ENCODE measurements around the gene VSIR. TPM values are rescaled to one million over a fixed set of nuclear protein-coding genes. Genes with fewer than 3 reads are reported as not detected.

VSIR gene
- total and polyA plus RNA-seq, 9 of the 15 experiments (the other 6 are each of a cell fraction or from before 2014, with no cell fraction given), result 0.14 to 20.5 (median 9.3) TPM

- WGBS (ENCODE audit: insufficient coverage, low coverage, missing lambda C conversion rate), result 13% methylated on average over 9 of the region's 9 CpGs
- no TSS peak for BruUV-seq (replicated peaks)
- ChIA-PET POLR2A (interaction anchor here (0.9 to 2.2 kb wide), 3 partner anchors 12 to 41 kb away, joined by 3 to 6 read pairs (median 3); no protein-coding TSS in a partner anchor), CTCF (ENCODE audit: low intra/inter-chr PET ratio) (no interaction called here)
- Histone ChIP-seq H3K36me3 (ENCODE audit: control insufficient read depth, insufficient read depth, low read length) (no peaks in the 10 kb centered on the region), H3K9me1 (ENCODE audit: control insufficient read depth, insufficient read depth, low read length) (no peaks in the 10 kb centered on the region), H3K27me3 (ENCODE audit: control insufficient read depth in 2 of 2, insufficient read depth in 2 of 2, low read length in 2 of 2) (no peaks in the 10 kb centered on the region), H3K79me2 (ENCODE audit: control insufficient read depth, insufficient read depth, low read length) (no peaks in the 10 kb centered on the region), H4K20me1 (replicated peaks; ENCODE audit: control insufficient read depth, insufficient read depth, low read length) (no peaks in the 10 kb centered on the region), H3K4me3 (no peak overlapping the region), H3K4me1 (replicated peaks in 1 of 2; ENCODE audit: control insufficient read depth in 2 of 2, insufficient read depth in 2 of 2, low read length in 2 of 2) (peaks cover 31 to 57% of the 10 kb centered on the region in 2 experiments), H3K9me3 (replicated peaks; ENCODE audit: control insufficient read depth, insufficient read depth, low read depth, low read length) (no peaks in the 10 kb centered on the region), H3K27ac (ENCODE audit: extremely low read depth, low read depth, low read length) (no peak overlapping the region), H3K9ac (ENCODE audit: insufficient read depth in 1 of 2, low read depth in 2 of 2, low read length in 2 of 2) (no peak overlapping the region), H3K4me2 (ENCODE audit: insufficient read depth, low read length) (no peak overlapping the region), H2AFZ (ENCODE audit: low read depth, low read length) (no peak overlapping the region)
- in situ Hi-C loops (cut with MboI) (no loop called here), intact Hi-C loops (cut with micrococcal nuclease) (no loop called here)
- DNase-seq (ENCODE audit: extremely low read depth in 1 of 4, low spot score in 3 of 4) (peak; percentile 59 to 71 (median 66)), FAIRE-seq (peak; percentile 77), ATAC-seq (peak; percentile 39)
- no peak for TF ChIP-seq ZNF175 (CRISPR knock-in tag; IDR thresholded peaks at IDR 0.05; ENCODE audit: low read depth)
- TF ChIP-seq YY1 (IDR thresholded peaks at IDR 0.05; ENCODE audit: borderline replicate concordance in 1 of 3, control insufficient read depth in 1 of 3, extremely low read depth in 1 of 3, insufficient read depth in 3 of 3, insufficient read length in 1 of 3, insufficient replicate concordance in 2 of 3, low read depth in 1 of 3, low read length in 2 of 3), result no peak
- no peak for TF ChIP-seq ELK1 (CRISPR knock-in tag; IDR thresholded peaks at IDR 0.05)
- no peak for TF ChIP-seq ZNF57 (CRISPR knock-in tag; IDR thresholded peaks at IDR 0.05)
- no peak for TF ChIP-seq SMARCA4 (IDR thresholded peaks at IDR 0.05)
- no peak for TF ChIP-seq SMAD2 (IDR thresholded peaks at IDR 0.05; ENCODE audit: low read depth, low read length)
- TF ChIP-seq MBD2 (IDR thresholded peaks at IDR 0.05; ENCODE audit: borderline replicate concordance, low read depth), result no peak
- TF ChIP-seq RBM34 (IDR thresholded peaks at IDR 0.05; ENCODE audit: borderline replicate concordance, insufficient read depth, low read length), result no peak
- no peak for TF ChIP-seq ZBTB43 (CRISPR knock-in tag; IDR thresholded peaks at IDR 0.05)
- peak; percentile 66; the same call in 1 of the 2 replicates for TF ChIP-seq ZBTB7A (IDR thresholded peaks at IDR 0.05; ENCODE audit: borderline replicate concordance, control insufficient read depth, low read depth, low read length)
- no peak for TF ChIP-seq ZNF655 (CRISPR knock-in tag; IDR thresholded peaks at IDR 0.05)
- TF ChIP-seq CHD4 (IDR thresholded peaks at IDR 0.05; ENCODE audit: insufficient read depth, insufficient replicate concordance, low read depth, low read length, poor library complexity, severe bottlenecking), result no peak
Observed at GRCh38 chr10:71725998-71726579, 47.2 kb downstream of the VSIR start.
